Measurements from ENCODE around the gene ACSM5. TPM values are rescaled to one million over a fixed set of nuclear protein-coding genes. Genes with fewer than 3 reads are reported as not detected.
"Not testable (repeated sequence)": the region's sequence is repeated elsewhere in the genome, so short reads cannot be mapped to it uniquely, and the experiment has no call there.

ACSM5 gene
- polyA plus RNA-seq, 5 donors = 0.36 to 0.80 (median 0.74) TPM

GRCh38 chr16:20446652-20447393, 37.5 kb downstream of the ACSM5 start:
- not testable (repeated sequence) for DNase-seq

GRCh38 chr16:20451364-20451763, 42.0 kb downstream of the ACSM5 start, which contains the start of gene ACSM2A:
TSS of gene ACSM2A (plus strand) at chr16:20451521. CDS start at chr16:20460115, 8,594 bp downstream.
- not testable (repeated sequence) for DNase-seq

GRCh38 chr16:20453633-20454032, 44.3 kb downstream of the ACSM5 start:
- not testable (repeated sequence) for DNase-seq

GRCh38 chr16:20459227-20459626, 49.9 kb downstream of the ACSM5 start:
- not testable (repeated sequence) for DNase-seq

GRCh38 chr16:20460313-20460712, 51.0 kb downstream of the ACSM5 start:
- DNase-seq = not testable (repeated sequence)

GRCh38 chr16:20468954-20469353, 59.6 kb downstream of the ACSM5 start:
- DNase-seq = not testable (repeated sequence)

- DNase-seq = not testable (repeated sequence)
Measured at GRCh38 chr16:20469930-20470329, 60.6 kb downstream of the ACSM5 start.

GRCh38 chr16:20470732-20471131, 61.4 kb downstream of the ACSM5 start:
- not testable (repeated sequence) for DNase-seq

GRCh38 chr16:20477188-20477744, 67.9 kb downstream of the ACSM5 start:
- DNase-seq = not testable (repeated sequence)

GRCh38 chr16:20483989-20484388, 74.7 kb downstream of the ACSM5 start:
- not testable (repeated sequence) for DNase-seq

- no peak for DNase-seq
Measured at GRCh38 chr16:20484726-20485125, 75.4 kb downstream of the ACSM5 start.

GRCh38 chr16:20485408-20485807, 76.1 kb downstream of the ACSM5 start:
- no peak for DNase-seq

Other genes with a start within 250 kb of the ACSM5 start
- under 1 TPM in 2 of 5 donors, not detected in 3; 0.05 to 0.27 TPM for gene GP2, start 82.0 kb upstream of the ACSM5 start, polyA plus RNA-seq (ENCODE audit: insufficient read depth in 1 of 5, insufficient read length in 5 of 5, low replicate concordance in 1 of 5)
- 1 to 10 TPM in 1 of 5 donors, not detected in 4; 1.8 TPM for gene UMOD, start 56.8 kb upstream of the ACSM5 start, polyA plus RNA-seq (ENCODE audit: insufficient read depth in 1 of 5, insufficient read length in 5 of 5, low replicate concordance in 1 of 5)
- not detected for gene PDILT, start 4.8 kb upstream of the ACSM5 start, polyA plus RNA-seq (ENCODE audit: insufficient read depth in 1 of 5, insufficient read length in 5 of 5, low replicate concordance in 1 of 5)
- under 1 TPM; 0.19 to 0.87 (median 0.62) TPM for gene ACSM2A, start 42.0 kb downstream of the ACSM5 start, polyA plus RNA-seq (ENCODE audit: insufficient read depth in 1 of 5, insufficient read length in 5 of 5, low replicate concordance in 1 of 5)
- 1 to 10 TPM in 3 of 5 donors, under 1 TPM in 2; 0.32 to 1.9 (median 1.0) TPM for gene ACSM2B, start 166.8 kb downstream of the ACSM5 start, polyA plus RNA-seq (ENCODE audit: insufficient read depth in 1 of 5, insufficient read length in 5 of 5, low replicate concordance in 1 of 5)

Measured in right lung (tissue), 5 donors.